Measurements from ENCODE around the gene ATP11A.
"Not testable (repeated sequence)": the region's sequence is repeated elsewhere in the genome, so short reads cannot be mapped to it uniquely, and the experiment has no call there.

- not testable (repeated sequence) for TF ChIP-seq POLR2A, CTCF, POLR2AphosphoS5 (IDR thresholded peaks at IDR 0.05)
Observed at GRCh38 chr13:112786810-112787209, 97.0 kb downstream of the ATP11A start.
